Measurements from ENCODE around the gene GNA14.

Gene GNA14

GRCh38 chr9:77460938-77461337, 187.2 kb downstream of the GNA14 start:
- Histone ChIP-seq H3K36me3 (replicated peaks; ENCODE audit: low read depth, low read length) (no peaks in the 10 kb centered on the region), H3K4me2 (ENCODE audit: low read length) (no peak overlapping the region), H3K79me2 (ENCODE audit: low read length) (no peaks in the 10 kb centered on the region), H4K20me1 (ENCODE audit: insufficient read depth, low read length) (no peaks in the 10 kb centered on the region), H3K27me3 (ENCODE audit: low read depth, low read length) (no peaks in the 10 kb centered on the region), H2AFZ (ENCODE audit: low read depth, low read length) (no peak overlapping the region), H3K9ac (ENCODE audit: low read length) (no peak overlapping the region), H3K4me3 (ENCODE audit: low read length) (no peak overlapping the region), H3K9me3 (ENCODE audit: insufficient read depth, low read length) (no peaks in the 10 kb centered on the region), H3K4me1 (ENCODE audit: low read length) (peaks cover 6% of the 10 kb centered on the region; the same call in 1 of the 2 replicates), H3K27ac (ENCODE audit: low read length) (no peak overlapping the region)
- TF ChIP-seq EZH2phosphoT487 (IDR thresholded peaks at IDR 0.05; ENCODE audit: low read depth) (no peak), CTCF (IDR thresholded peaks at IDR 0.05; ENCODE audit: low read depth, low read length) (no peak)

- Histone ChIP-seq H2AFZ (ENCODE audit: low read depth, low read length) (peak overlapping the region; percentile 93), H4K20me1 (ENCODE audit: insufficient read depth, low read length) (no peaks in the 10 kb centered on the region), H3K9me3 (ENCODE audit: insufficient read depth, low read length) (no peaks in the 10 kb centered on the region), H3K36me3 (replicated peaks; ENCODE audit: low read depth, low read length) (no peaks in the 10 kb centered on the region), H3K4me3 (ENCODE audit: low read length) (no peak overlapping the region), H3K27ac (ENCODE audit: low read length) (no peak overlapping the region), H3K9ac (ENCODE audit: low read length) (no peak overlapping the region), H3K27me3 (ENCODE audit: low read depth, low read length) (no peaks in the 10 kb centered on the region), H3K4me1 (ENCODE audit: low read length) (peaks cover 28% of the 10 kb centered on the region), H3K4me2 (ENCODE audit: low read length) (peak overlapping the region; percentile 27), H3K79me2 (ENCODE audit: low read length) (no peaks in the 10 kb centered on the region)
- TF ChIP-seq CTCF (IDR thresholded peaks at IDR 0.05; ENCODE audit: low read depth, low read length): peak; percentile 83
- no peak for TF ChIP-seq EZH2phosphoT487 (IDR thresholded peaks at IDR 0.05; ENCODE audit: low read depth)
Observed at GRCh38 chr9:77457916-77458592, 190.1 kb downstream of the GNA14 start.

GRCh38 chr9:77456829-77457437, 191.2 kb downstream of the GNA14 start:
- Histone ChIP-seq H3K27me3 (ENCODE audit: low read depth, low read length) (no peaks in the 10 kb centered on the region), H3K4me3 (ENCODE audit: low read length) (no peak overlapping the region), H3K4me2 (ENCODE audit: low read length) (peak overlapping the region; percentile 25; the same call in 1 of the 2 replicates), H3K79me2 (ENCODE audit: low read length) (no peaks in the 10 kb centered on the region), H3K9ac (ENCODE audit: low read length) (no peak overlapping the region), H3K36me3 (replicated peaks; ENCODE audit: low read depth, low read length) (no peaks in the 10 kb centered on the region), H3K9me3 (ENCODE audit: insufficient read depth, low read length) (no peaks in the 10 kb centered on the region), H2AFZ (ENCODE audit: low read depth, low read length) (no peak overlapping the region; the same call in 1 of the 2 replicates), H3K27ac (ENCODE audit: low read length) (no peak overlapping the region), H4K20me1 (ENCODE audit: insufficient read depth, low read length) (no peaks in the 10 kb centered on the region), H3K4me1 (ENCODE audit: low read length) (peaks cover 28% of the 10 kb centered on the region)
- no peak for TF ChIP-seq EZH2phosphoT487 (IDR thresholded peaks at IDR 0.05; ENCODE audit: low read depth)
- TF ChIP-seq CTCF (IDR thresholded peaks at IDR 0.05; ENCODE audit: low read depth, low read length): peak; percentile 82

- Histone ChIP-seq H3K79me2 (ENCODE audit: low read length) (no peaks in the 10 kb centered on the region), H3K27ac (ENCODE audit: low read length) (no peak overlapping the region), H4K20me1 (ENCODE audit: insufficient read depth, low read length) (no peaks in the 10 kb centered on the region), H3K4me3 (ENCODE audit: low read length) (no peak overlapping the region), H3K4me1 (ENCODE audit: low read length) (peaks cover 28% of the 10 kb centered on the region), H3K9me3 (ENCODE audit: insufficient read depth, low read length) (no peaks in the 10 kb centered on the region), H3K9ac (ENCODE audit: low read length) (no peak overlapping the region), H3K36me3 (replicated peaks; ENCODE audit: low read depth, low read length) (no peaks in the 10 kb centered on the region), H2AFZ (ENCODE audit: low read depth, low read length) (peak overlapping the region; percentile 61; the same call in 1 of the 2 replicates), H3K27me3 (ENCODE audit: low read depth, low read length) (no peaks in the 10 kb centered on the region), H3K4me2 (ENCODE audit: low read length) (peak overlapping the region; percentile 79)
- TF ChIP-seq CTCF (IDR thresholded peaks at IDR 0.05; ENCODE audit: low read depth, low read length) (peak; percentile 71), EZH2phosphoT487 (IDR thresholded peaks at IDR 0.05; ENCODE audit: low read depth) (no peak)
Observed at GRCh38 chr9:77455312-77455927, 192.7 kb downstream of the GNA14 start.
